OCI-LY1 (cell line): Measurements from ENCODE around the gene SDK2.
"Not testable (repeated sequence)": the region's sequence is repeated elsewhere in the genome, so short reads cannot be mapped to it uniquely, and the experiment has no call there.

Experiments
- H2AFZ ChIP-seq: fragments of 200-600 bp; sonication (generic), shearing (Covaris generic); 2 replicates; pipeline ENCODE4 v1.6.0; 2014; ENCODE audit warnings: antibody characterized with exemption, mild to moderate bottlenecking, low read length
- H3F3A ChIP-seq: fragments of 200-600 bp; sonication (generic), shearing (Covaris generic); 2 replicates; pipeline ENCODE4 v1.6.0; 2014; ENCODE audit warnings: mild to moderate bottlenecking, antibody characterized with exemption, low read length, moderate library complexity; ENCODE audit not compliant: insufficient read depth
- H3K27ac ChIP-seq: fragments of 200-600 bp; sonication (generic); 2 replicates; pipeline ENCODE4 v1.5.1; 2014; ENCODE audit warnings: low read length, mixed run types, mild to moderate bottlenecking, low read depth; ENCODE audit not compliant: poor library complexity, severe bottlenecking
- H3K27me3 ChIP-seq: fragments of 200-600 bp; sonication (generic); 2 replicates; pipeline ENCODE4 v1.6.0; 2014; ENCODE audit warnings: antibody characterized with exemption, mild to moderate bottlenecking, low read length, moderate library complexity; ENCODE audit not compliant: insufficient read depth
- H3K36me3 ChIP-seq: fragments of 200-600 bp; sonication (generic); 2 replicates; pipeline ENCODE4 v1.6.1; 2014; ENCODE audit warnings: mild to moderate bottlenecking, antibody characterized with exemption, low read length, moderate library complexity, mixed read lengths; ENCODE audit not compliant: insufficient read depth
- H3K4me1 ChIP-seq: fragments of 200-600 bp; sonication (generic); 2 replicates; pipeline ENCODE4 v1.5.1; 2014; ENCODE audit warnings: mild to moderate bottlenecking, low read length, moderate library complexity; ENCODE audit not compliant: insufficient read depth, severe bottlenecking
- H3K4me2 ChIP-seq: fragments of 200-600 bp; sonication (generic), shearing (Covaris generic); 2 replicates; pipeline ENCODE4 v1.6.1; 2014; ENCODE audit warnings: low read length
- H3K4me3 ChIP-seq: fragments of 200-600 bp; sonication (generic); 2 replicates; pipeline ENCODE4 v1.5.1; 2014; ENCODE audit warnings: low read length, low read depth, mild to moderate bottlenecking, mixed read lengths; ENCODE audit not compliant: poor library complexity, severe bottlenecking
- H3K79me2 ChIP-seq: fragments of 200-600 bp; shearing (Covaris generic); 2 replicates; pipeline ENCODE4 v1.6.1; 2016; ENCODE audit warnings: mixed run types, low read length, mixed read lengths; ENCODE audit not compliant: insufficient read depth
- H3K9ac ChIP-seq: fragments of 200-600 bp; sonication (generic), shearing (Covaris generic); 2 replicates; pipeline ENCODE4 v1.6.1; 2014; ENCODE audit warnings: mild to moderate bottlenecking, low read length, mixed read lengths
- H3K9me2 ChIP-seq: fragments of 200-600 bp; sonication (generic), shearing (Covaris generic); 2 replicates; pipeline ENCODE4 v1.6.1; 2014; ENCODE audit warnings: low read depth, mild to moderate bottlenecking, low read length, mixed read lengths
- H3K9me3 ChIP-seq: fragments of 200-600 bp; shearing (Covaris generic); 2 replicates; pipeline ENCODE4 v1.6.1; 2014; ENCODE audit warnings: low read length, mixed read lengths
- H4K20me1 ChIP-seq: fragments of 200-600 bp; sonication (generic), shearing (Covaris generic); 2 replicates; pipeline ENCODE4 v1.6.0; 2016; ENCODE audit warnings: mild to moderate bottlenecking, low read length; ENCODE audit not compliant: insufficient read depth
- CTCF ChIP-seq: fragments of 200-600 bp; sonication (generic), shearing (Covaris generic); IDR thresholded peaks from 2 replicates; pipeline ENCODE4 v1.5.1; 2017; ENCODE audit warnings: mild to moderate bottlenecking, antibody characterized with exemption, low read length, moderate library complexity, mixed read lengths
- EZH2 ChIP-seq: fragments of 200-600 bp; sonication (generic), shearing (Covaris generic); IDR thresholded peaks from 2 replicates; pipeline ENCODE4 v1.8.0; 2017; ENCODE audit warnings: borderline replicate concordance, mixed run types, mild to moderate bottlenecking, antibody characterized with exemption, low read length, moderate library complexity, mixed read lengths

The SDK2 gene

GRCh38 chr17:73311781-73312641 is 332.2 kb downstream of the SDK2 start, which contains the start of gene CDC42EP4:
Gene CDC42EP4, minus strand, starts transcription at chr17:73312001. Its CDS starts 25,501 bp downstream, at chr17:73286500.
- no peaks in the 10 kb centered on the region for H3K36me3 ChIP-seq
- H3K27ac ChIP-seq, result no peak within 1 kb of the TSS
- no peaks in the 10 kb centered on the region for H3K27me3 ChIP-seq
- peak within 1 kb of the TSS; percentile 47 for H3K4me3 ChIP-seq
- no peak within 1 kb of the TSS for H3K9ac ChIP-seq
- peak within 1 kb of the TSS; percentile 52 for H3K4me2 ChIP-seq
- H3K4me1 ChIP-seq, result peaks cover 10% of the 10 kb centered on the region
- H3K9me3 ChIP-seq, result no peaks in the 10 kb centered on the region
- H3K9me2 ChIP-seq, result no peaks in the 10 kb centered on the region
- no peaks in the 10 kb centered on the region for H3K79me2 ChIP-seq
- H4K20me1 ChIP-seq, result no peaks in the 10 kb centered on the region
- H3F3A ChIP-seq, result no peaks in the 10 kb centered on the region
- TF ChIP-seq CTCF (no peak), EZH2 (no peak)
- H2AFZ ChIP-seq, result no peak within 1 kb of the TSS

- Histone ChIP-seq H3K9me2 (no peaks in the 10 kb centered on the region), H3F3A (no peaks in the 10 kb centered on the region), H3K4me1 (peaks cover 10% of the 10 kb centered on the region), H3K4me3 (peak overlapping the region; percentile 47), H3K9me3 (no peaks in the 10 kb centered on the region), H3K79me2 (no peaks in the 10 kb centered on the region), H4K20me1 (no peaks in the 10 kb centered on the region), H3K36me3 (no peaks in the 10 kb centered on the region), H2AFZ (no peak overlapping the region), H3K27ac (no peak overlapping the region), H3K27me3 (no peaks in the 10 kb centered on the region), H3K4me2 (peak overlapping the region; percentile 52), H3K9ac (no peak overlapping the region)
- no peak for TF ChIP-seq EZH2
- no peak for TF ChIP-seq CTCF
Measured at GRCh38 chr17:73311428-73311780, 332.8 kb downstream of the SDK2 start.

- no peak overlapping the region for H3K27ac ChIP-seq
- H4K20me1 ChIP-seq, result no peaks in the 10 kb centered on the region
- H2AFZ ChIP-seq, result no peak overlapping the region
- peak overlapping the region; percentile 47 for H3K4me3 ChIP-seq
- H3K27me3 ChIP-seq, result no peaks in the 10 kb centered on the region
- peak overlapping the region; percentile 52; the same call in 1 of the 2 replicates for H3K4me2 ChIP-seq
- no peak for TF ChIP-seq EZH2
- no peak for TF ChIP-seq CTCF
- H3K4me1 ChIP-seq, result peaks cover 10% of the 10 kb centered on the region
- no peaks in the 10 kb centered on the region for H3K9me2 ChIP-seq
- H3K36me3 ChIP-seq, result no peaks in the 10 kb centered on the region
- H3F3A ChIP-seq, result no peaks in the 10 kb centered on the region
- no peaks in the 10 kb centered on the region for H3K9me3 ChIP-seq
- H3K79me2 ChIP-seq, result no peaks in the 10 kb centered on the region
- H3K9ac ChIP-seq, result no peak overlapping the region
Measured at GRCh38 chr17:73309727-73310596, 334.3 kb downstream of the SDK2 start.

- H3K79me2 ChIP-seq, H3K4me2 ChIP-seq: not testable (repeated sequence)
Measured at GRCh38 chr17:73308959-73309358, 335.3 kb downstream of the SDK2 start.

More at GRCh38 chr17:73308959-73309358, 335.3 kb downstream of the SDK2 start:
- H3K4me3 ChIP-seq, H3K9ac ChIP-seq, H2AFZ ChIP-seq, H3F3A ChIP-seq, H4K20me1 ChIP-seq, H3K36me3 ChIP-seq, H3K9me2 ChIP-seq, H3K27me3 ChIP-seq, H3K9me3 ChIP-seq, H3K27ac ChIP-seq: not testable (repeated sequence)
- H3K4me1 ChIP-seq, result peaks cover 10% of the 10 kb centered on the region
